Activated CD4-positive, alpha-beta T cell treated with anti-CD3 and anti-CD28 coated beads for 36 hours (primary cell): ENCODE measurements around the gene REV1. TPM values are rescaled to one million over a fixed set of nuclear protein-coding genes. Genes with fewer than 3 reads are reported as not detected.

Experiments used
- total RNA-seq, 2 experiments: library from RNA; stranded (reverse); gene quantifications; one replicate each; pipeline ENCODE4 v1.2.3, GENCODE V29; 2021

The REV1 gene
- total RNA-seq, 2 experiments from 2014 or later, result 30.0 to 38.2 TPM

Other genes starting within 250 kb of the REV1 start
- gene LYG2, start 234.4 kb downstream of the REV1 start, total RNA-seq, result not detected
- under 1 TPM; 0.66 to 0.86 TPM for gene LYG1, start 188.8 kb downstream of the REV1 start, total RNA-seq
- gene TXNDC9, start 153.7 kb downstream of the REV1 start, total RNA-seq, result 10 to 100 TPM; 19.4 to 27.9 TPM
- gene EIF5B, start 152.6 kb downstream of the REV1 start, total RNA-seq, result 10 to 100 TPM; 79.0 to 95.4 TPM